H1 (cell line): ENCODE measurements around the gene OPCML. TPM values are rescaled to one million over a fixed set of nuclear protein-coding genes. Genes with fewer than 3 reads are reported as not detected.

Experiments used
- CREB1 ChIP-seq: IDR thresholded peaks from 2 replicates; pipeline ENCODE4 v1.6.1; 2012; ENCODE audit warnings: inconsistent platforms
- MAFK ChIP-seq: IDR thresholded peaks from 2 replicates; pipeline ENCODE4 v1.6.1; 2012; ENCODE audit warnings: low read depth, mild to moderate bottlenecking, improper control_type of control experiment, low read length
- RNF2 ChIP-seq: fragments of 200-900, 300-1000 bp; sonication (generic); IDR thresholded peaks from 2 replicates; pipeline ENCODE4 v1.7.1; 2016; ENCODE audit warnings: borderline replicate concordance, low read depth, mild to moderate bottlenecking, antibody characterized with exemption, low read length; ENCODE audit not compliant: poor library complexity, severe bottlenecking; ENCODE audit errors: missing control alignments
- SIN3A ChIP-seq, 2 experiments: IDR thresholded peaks in 1 of 2; conservative IDR thresholded peaks in 1 of 2; 2 replicates each; pipeline ENCODE4 v1.6.1; 2011 to 2012; ENCODE audit warnings: low read length in 2 of 2, improper control_type of control experiment in 1 of 2, low read depth in 1 of 2, mild to moderate bottlenecking in 1 of 2
- SP1 ChIP-seq: IDR thresholded peaks from 2 replicates; pipeline ENCODE4 v1.6.1; 2011; ENCODE audit warnings: low read depth, low read length
- TAF7 ChIP-seq: optimal IDR thresholded peaks from 2 replicates; pipeline ENCODE3; 2011; ENCODE audit warnings: low read depth, mild to moderate bottlenecking, inconsistent platforms, low read length, moderate library complexity, borderline replicate concordance
- polyA plus RNA-seq, 7 experiments: library from polyadenylated mRNA; depleted of rRNA in 3 of 7; stranded (reverse) in 5 of 7; unstranded in 2 of 7; fragments of >200 nt in 5 of 7; fragments of 200-250 nt in 2 of 7; gene quantifications; 1 replicate in 5 of 7; 2 replicates in 1 of 7; 4 replicates in 1 of 7; pipeline versions ENCODE4 v1.2.1 to v1.2.3, GENCODE V29; 2011 to 2013; ENCODE audit warnings: missing spikeins in 2 of 7, mixed read lengths in 2 of 7
- total RNA-seq: library from RNA; stranded (reverse); fragmentation: NEBNext Ultra II Directional; extraction: Animal tissue kit (Norgen Biotek cat#: 25700); gene quantifications from 2 replicates; pipeline ENCODE4 v1.2.1, GENCODE V29; 2021
- TF ChIP-seq, protein P1 (sequence below): IDR thresholded peaks from 2 replicates; pipeline ENCODE4 v1.6.1; 2012; ENCODE audit warnings: low read length, inconsistent platforms

The OPCML gene
- total and polyA plus RNA-seq, 2 of the 8 experiments (the other 6 are each of a cell fraction or from before 2014, with no cell fraction given), result 2.3 to 3.1 TPM

DNA sequence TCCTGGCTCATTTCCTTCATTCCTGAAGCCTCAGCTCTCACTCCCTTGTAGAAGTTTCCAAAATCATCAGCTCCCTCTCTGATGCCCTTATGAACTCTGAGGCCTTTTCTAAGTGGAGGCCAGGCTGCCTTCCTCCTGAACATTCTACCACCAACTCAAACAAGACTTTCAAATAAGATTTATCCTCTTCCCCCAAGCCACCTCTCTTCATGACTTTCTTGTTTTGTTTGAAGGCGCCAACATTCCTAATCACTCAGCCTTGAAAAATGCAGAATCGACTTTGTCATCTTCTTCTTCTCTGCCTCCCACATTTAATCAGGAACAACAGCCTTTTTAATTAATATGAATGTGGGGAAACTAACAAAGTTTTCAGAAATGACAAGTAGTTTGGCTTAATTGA lies 927.9 kb downstream of the OPCML start (continued):
- TF ChIP-seq, protein P1, sequence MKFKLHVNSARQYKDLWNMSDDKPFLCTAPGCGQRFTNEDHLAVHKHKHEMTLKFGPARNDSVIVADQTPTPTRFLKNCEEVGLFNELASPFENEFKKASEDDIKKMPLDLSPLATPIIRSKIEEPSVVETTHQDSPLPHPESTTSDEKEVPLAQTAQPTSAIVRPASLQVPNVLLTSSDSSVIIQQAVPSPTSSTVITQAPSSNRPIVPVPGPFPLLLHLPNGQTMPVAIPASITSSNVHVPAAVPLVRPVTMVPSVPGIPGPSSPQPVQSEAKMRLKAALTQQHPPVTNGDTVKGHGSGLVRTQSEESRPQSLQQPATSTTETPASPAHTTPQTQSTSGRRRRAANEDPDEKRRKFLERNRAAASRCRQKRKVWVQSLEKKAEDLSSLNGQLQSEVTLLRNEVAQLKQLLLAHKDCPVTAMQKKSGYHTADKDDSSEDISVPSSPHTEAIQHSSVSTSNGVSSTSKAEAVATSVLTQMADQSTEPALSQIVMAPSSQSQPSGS, result no peak
- no peak for TF ChIP-seq MAFK
- TF ChIP-seq RNF2, result no peak
- no peak for TF ChIP-seq SIN3A (conservative IDR thresholded peaks at IDR 0.05 in 1 of 2, IDR thresholded peaks at IDR 0.05 in 1 of 2; ENCODE audit: low read depth in 1 of 2, low read length in 2 of 2)
- TF ChIP-seq SP1, result no peak
- no peak for TF ChIP-seq TAF7
- no peak for TF ChIP-seq CREB1
